SU-DHL-6 (cell line): ENCODE data around the gene EDDM3A.

Source experiments
- H2AFZ ChIP-seq: fragments of 200-600 bp; sonication (generic); 2 replicates; pipeline ENCODE4 v1.6.1; 2014; ENCODE audit warnings: low read depth, mild to moderate bottlenecking, moderate library complexity, mixed read lengths, antibody characterized with exemption, low read length; ENCODE audit not compliant: severe bottlenecking
- H3F3A ChIP-seq: fragments of 200-600 bp; shearing (Covaris generic); 2 replicates; pipeline ENCODE4 v1.6.0; 2016; ENCODE audit warnings: antibody characterized with exemption, mild to moderate bottlenecking; ENCODE audit not compliant: insufficient read depth
- H3K27ac ChIP-seq: fragments of 200-600 bp; sonication (generic); 2 replicates; pipeline ENCODE4 v1.5.1; 2016; ENCODE audit warnings: low read depth, mild to moderate bottlenecking, low read length, moderate library complexity, mixed read lengths
- H3K27me3 ChIP-seq: fragments of 200-600 bp; sonication (generic), shearing (Covaris generic); 2 replicates; pipeline ENCODE4 v1.6.0; 2014; ENCODE audit warnings: mild to moderate bottlenecking, low read length
- H3K36me3 ChIP-seq: fragments of 200-600 bp; sonication (generic); 2 replicates; pipeline ENCODE4 v1.6.1; 2014; ENCODE audit warnings: mild to moderate bottlenecking, low read length, mixed read lengths
- H3K4me2 ChIP-seq: fragments of 300-600, 200-600 bp; shearing (Covaris generic), sonication (generic); 2 replicates; pipeline ENCODE4 v1.6.0; 2014; ENCODE audit warnings: low read length, low read depth, mild to moderate bottlenecking; ENCODE audit not compliant: poor library complexity, severe bottlenecking
- H3K4me3 ChIP-seq: fragments of 200-600 bp; sonication (generic); 2 replicates; pipeline ENCODE4 v1.5.1; 2014; ENCODE audit warnings: antibody characterized with exemption, low read length, mild to moderate bottlenecking, mixed read lengths; ENCODE audit not compliant: insufficient read depth, poor library complexity, severe bottlenecking
- H3K79me2 ChIP-seq: fragments of 200-600 bp; sonication (generic); 2 replicates; pipeline ENCODE4 v1.6.1; 2014; ENCODE audit warnings: mild to moderate bottlenecking, low read length, moderate library complexity; ENCODE audit not compliant: insufficient read depth
- H3K9ac ChIP-seq: fragments of 200-600 bp; sonication (generic); 2 replicates; pipeline ENCODE4 v1.7.0; 2014; ENCODE audit warnings: mild to moderate bottlenecking, low read length
- H3K9me2 ChIP-seq: fragments of 200-600 bp; sonication (generic); replicated peaks from 2 replicates; pipeline ENCODE4 v1.6.1; 2014; ENCODE audit warnings: low read length; ENCODE audit not compliant: insufficient read depth
- H3K9me3 ChIP-seq: fragments of 200-600 bp; sonication (generic); 2 replicates; pipeline ENCODE4 v1.6.1; 2014; ENCODE audit warnings: low read length, mixed read lengths; ENCODE audit not compliant: insufficient read depth
- H4K20me1 ChIP-seq: fragments of 200-600 bp; sonication (generic); 2 replicates; pipeline ENCODE4 v1.6.1; 2014; ENCODE audit warnings: low read depth, mild to moderate bottlenecking, antibody characterized with exemption, low read length, moderate library complexity, mixed read lengths
- EZH2phosphoT487 ChIP-seq: fragments of 200-600 bp; sonication (generic), shearing (Covaris generic); conservative IDR thresholded peaks from 2 replicates; pipeline ENCODE4 v1.6.1; 2018; ENCODE audit warnings: mild to moderate bottlenecking, antibody characterized with exemption, low read length, moderate library complexity, mixed read lengths
- TF ChIP-seq, protein P1 (sequence below): fragments of 200-600 bp; sonication (generic); IDR thresholded peaks from one replicate; pipeline ENCODE4 v1.5.1; 2017; ENCODE audit warnings: antibody characterized with exemption, mild to moderate bottlenecking, low read length, moderate library complexity; ENCODE audit not compliant: insufficient read depth, poor library complexity, severe bottlenecking

The EDDM3A gene, protein sequence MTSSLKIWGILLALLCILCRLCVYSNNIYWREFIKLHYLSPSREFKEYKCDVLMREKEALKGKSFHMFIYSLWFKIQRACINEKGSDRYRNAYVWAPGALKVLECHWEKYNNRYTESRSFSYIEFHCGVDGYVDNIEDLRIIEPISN

DNA sequence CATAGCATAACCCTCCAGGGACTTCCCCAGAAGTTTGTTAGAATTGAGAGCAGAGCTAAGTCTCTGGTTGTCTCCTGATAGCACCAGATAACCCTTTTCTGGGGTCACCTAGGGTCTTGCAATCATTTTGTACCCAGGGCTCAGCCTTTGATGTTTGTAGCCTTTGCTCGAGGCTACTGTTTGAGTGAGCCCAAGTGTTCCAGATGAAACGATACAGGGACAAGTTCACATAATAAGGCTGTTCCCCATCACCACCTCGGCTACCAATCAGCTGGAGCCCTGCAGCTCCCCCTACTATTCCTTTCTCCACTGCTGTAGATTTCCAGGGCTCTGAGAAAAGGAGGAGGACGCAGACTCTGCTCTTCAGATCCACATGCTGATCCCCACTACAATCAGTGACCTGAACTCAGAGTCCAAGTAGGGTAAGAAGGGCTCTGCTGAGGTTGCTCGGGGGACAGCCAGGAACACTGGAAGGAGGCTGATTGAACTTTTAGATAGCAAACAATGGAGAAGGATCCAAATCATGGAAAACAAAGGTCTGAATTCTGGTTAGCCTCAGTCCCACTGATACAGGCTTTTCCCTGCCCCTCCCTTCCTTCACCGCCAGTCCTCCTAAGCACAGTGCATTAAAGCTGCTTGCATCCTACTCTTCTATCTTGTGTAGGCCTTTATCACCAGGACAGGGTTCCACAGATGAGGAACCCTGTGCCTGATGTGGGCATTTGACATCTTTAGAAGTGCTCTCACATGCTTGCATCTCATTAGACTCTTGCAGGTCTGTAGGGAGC is at the start of gene EDDM3A:
EDDM3A (plus strand) TSS at position 317 of the 788 bp plus-strand sequence. CDS start 1,694 bp downstream, outside the sequence.
- Histone ChIP-seq H3K4me3 (no peak within 1 kb of the TSS), H3K9me3 (no peaks in the 10 kb centered on the region), H3K27ac (no peak within 1 kb of the TSS), H3K4me2 (no peak within 1 kb of the TSS), H4K20me1 (no peaks in the 10 kb centered on the region), H3K79me2 (no peaks in the 10 kb centered on the region), H3F3A (no peaks in the 10 kb centered on the region), H3K9ac (no peak within 1 kb of the TSS), H3K27me3 (no peaks in the 10 kb centered on the region), H2AFZ (no peak within 1 kb of the TSS), H3K36me3 (no peaks in the 10 kb centered on the region), H3K9me2 (no peaks in the 10 kb centered on the region)
- TF ChIP-seq, protein P1, sequence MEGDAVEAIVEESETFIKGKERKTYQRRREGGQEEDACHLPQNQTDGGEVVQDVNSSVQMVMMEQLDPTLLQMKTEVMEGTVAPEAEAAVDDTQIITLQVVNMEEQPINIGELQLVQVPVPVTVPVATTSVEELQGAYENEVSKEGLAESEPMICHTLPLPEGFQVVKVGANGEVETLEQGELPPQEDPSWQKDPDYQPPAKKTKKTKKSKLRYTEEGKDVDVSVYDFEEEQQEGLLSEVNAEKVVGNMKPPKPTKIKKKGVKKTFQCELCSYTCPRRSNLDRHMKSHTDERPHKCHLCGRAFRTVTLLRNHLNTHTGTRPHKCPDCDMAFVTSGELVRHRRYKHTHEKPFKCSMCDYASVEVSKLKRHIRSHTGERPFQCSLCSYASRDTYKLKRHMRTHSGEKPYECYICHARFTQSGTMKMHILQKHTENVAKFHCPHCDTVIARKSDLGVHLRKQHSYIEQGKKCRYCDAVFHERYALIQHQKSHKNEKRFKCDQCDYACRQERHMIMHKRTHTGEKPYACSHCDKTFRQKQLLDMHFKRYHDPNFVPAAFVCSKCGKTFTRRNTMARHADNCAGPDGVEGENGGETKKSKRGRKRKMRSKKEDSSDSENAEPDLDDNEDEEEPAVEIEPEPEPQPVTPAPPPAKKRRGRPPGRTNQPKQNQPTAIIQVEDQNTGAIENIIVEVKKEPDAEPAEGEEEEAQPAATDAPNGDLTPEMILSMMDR = no peak
- TF ChIP-seq EZH2phosphoT487 = no peak

DNA sequence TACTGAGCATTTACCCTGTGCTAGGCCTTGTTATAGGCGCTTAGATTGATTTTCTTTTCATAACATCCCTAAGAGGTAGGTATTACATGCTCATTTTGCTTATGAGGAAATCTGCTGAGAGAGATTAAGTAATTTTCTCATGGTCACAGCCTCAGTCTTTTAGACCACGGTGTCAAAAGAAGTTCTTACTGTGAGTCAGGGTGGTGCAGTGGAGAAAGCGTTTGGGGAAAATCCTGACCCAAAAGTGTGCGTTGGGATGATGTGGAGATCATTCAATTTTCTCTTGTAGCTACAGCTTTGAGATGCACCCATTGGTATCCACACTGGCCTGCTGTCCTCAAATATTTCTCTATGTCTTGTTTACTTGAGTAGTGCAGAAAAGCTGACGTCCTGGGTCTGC is 48.9 kb upstream of the EDDM3A start:
- Histone ChIP-seq H3F3A (no peaks in the 10 kb centered on the region), H3K9ac (no peak overlapping the region), H4K20me1 (no peaks in the 10 kb centered on the region), H3K4me3 (no peak overlapping the region), H3K79me2 (no peaks in the 10 kb centered on the region), H3K27ac (no peak overlapping the region), H3K4me2 (no peak overlapping the region), H3K9me3 (no peaks in the 10 kb centered on the region), H3K27me3 (no peaks in the 10 kb centered on the region), H2AFZ (no peak overlapping the region), H3K36me3 (no peaks in the 10 kb centered on the region), H3K9me2 (no peaks in the 10 kb centered on the region)
- no peak for TF ChIP-seq EZH2phosphoT487
- TF ChIP-seq, protein P1 = no peak

DNA sequence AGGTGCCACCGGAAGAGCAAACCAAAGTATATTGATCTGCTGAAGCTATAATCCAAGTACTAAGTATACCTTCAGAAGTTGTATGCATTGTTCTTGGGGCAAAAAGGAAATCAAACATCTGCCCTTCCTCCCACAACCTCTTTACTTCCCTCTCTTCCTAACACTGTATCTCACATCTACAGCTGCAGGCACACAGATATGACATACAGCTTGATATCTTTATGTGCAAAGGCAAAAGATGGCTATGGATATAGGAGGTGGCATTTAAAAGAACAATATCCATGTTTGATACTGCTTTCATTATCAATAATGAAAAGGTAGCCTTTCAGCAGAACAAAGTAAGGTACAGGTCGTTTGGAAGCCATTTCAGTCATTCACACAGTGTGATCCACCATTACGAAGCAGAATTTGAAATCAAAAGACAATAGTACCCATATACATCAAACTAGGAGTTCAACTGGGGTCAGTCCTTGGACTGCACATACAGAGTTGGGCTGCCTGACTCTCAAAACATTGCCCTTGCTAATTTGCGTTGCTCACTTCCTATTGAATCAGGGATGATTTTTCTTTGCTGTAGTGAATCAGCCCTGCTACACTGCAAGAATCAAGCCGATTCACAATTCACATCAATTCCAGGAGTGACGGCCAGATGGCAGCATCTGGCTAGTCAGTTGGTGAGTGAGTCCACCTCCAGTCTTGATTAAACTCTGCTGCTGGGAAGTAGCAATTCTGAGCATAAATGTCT is 48.2 kb upstream of the EDDM3A start:
- Histone ChIP-seq H3K36me3 (no peaks in the 10 kb centered on the region), H3K27me3 (no peaks in the 10 kb centered on the region), H3K27ac (no peak overlapping the region), H3K4me3 (no peak overlapping the region), H3F3A (no peaks in the 10 kb centered on the region), H3K9me2 (no peaks in the 10 kb centered on the region), H3K9ac (no peak overlapping the region), H3K9me3 (no peaks in the 10 kb centered on the region), H2AFZ (no peak overlapping the region), H3K79me2 (no peaks in the 10 kb centered on the region), H3K4me2 (no peak overlapping the region), H4K20me1 (no peaks in the 10 kb centered on the region)
- TF ChIP-seq EZH2phosphoT487 = no peak
- TF ChIP-seq, protein P1 = peak; percentile 67
